NT2/D1 (cell line): Measurements from ENCODE around the gene RAB7A.

ENCODE experiments used
- DNase-seq: peaks from one replicate; pipeline ENCODE4 v3.0.0-alpha.2; 2011; ENCODE audit warnings: low read depth, low spot score
- H3K27me3 ChIP-seq: 2 replicates; pipeline ENCODE4 v1.6.0; 2011; ENCODE audit warnings: mild to moderate bottlenecking; ENCODE audit not compliant: insufficient read length, insufficient read depth
- H3K36me3 ChIP-seq: 2 replicates; pipeline ENCODE4 v1.6.1; 2011; ENCODE audit warnings: mild to moderate bottlenecking, low read length, mixed read lengths; ENCODE audit not compliant: insufficient read depth, insufficient read length
- H3K4me1 ChIP-seq: 2 replicates; pipeline ENCODE4 v1.5.1; 2011; ENCODE audit not compliant: insufficient read depth, insufficient read length
- H3K4me3 ChIP-seq: 2 replicates; pipeline ENCODE4 v1.5.1; 2011; ENCODE audit warnings: low read depth; ENCODE audit not compliant: insufficient read length
- H3K9ac ChIP-seq: 2 replicates; pipeline ENCODE4 v1.6.0; 2011; ENCODE audit warnings: low read depth; ENCODE audit not compliant: insufficient read length
- H3K9me3 ChIP-seq: 2 replicates; pipeline ENCODE4 v1.5.1; 2011; ENCODE audit warnings: mild to moderate bottlenecking, low read length; ENCODE audit not compliant: insufficient read depth
- SUZ12 ChIP-seq: IDR thresholded peaks from 2 replicates; pipeline ENCODE4 v1.6.1; 2011; ENCODE audit not compliant: insufficient read length, insufficient read depth; ENCODE audit errors: extremely low read depth
- YY1 ChIP-seq: IDR thresholded peaks from 2 replicates; pipeline ENCODE4 v1.6.1; 2011; ENCODE audit not compliant: insufficient read length, insufficient read depth
- ZNF274 ChIP-seq: IDR thresholded peaks from 2 replicates; pipeline ENCODE4 v1.6.1; 2011; ENCODE audit warnings: mild to moderate bottlenecking, low read depth, low read length

Gene RAB7A

GRCh38 chr3:128760042-128760441 is 34.1 kb downstream of the RAB7A start:
- TF ChIP-seq ZNF274 (no peak), YY1 (no peak), SUZ12 (no peak)
- no peaks in the 10 kb centered on the region for H3K27me3 ChIP-seq
- H3K36me3 ChIP-seq: peaks cover 20% of the 10 kb centered on the region
- H3K9me3 ChIP-seq: no peaks in the 10 kb centered on the region
- no peak overlapping the region for H3K4me3 ChIP-seq
- no peak for DNase-seq
- peaks cover 5% of the 10 kb centered on the region for H3K4me1 ChIP-seq
- H3K9ac ChIP-seq: no peak overlapping the region

- H3K36me3 ChIP-seq: peaks cover 22% of the 10 kb centered on the region
- H3K27me3 ChIP-seq: no peaks in the 10 kb centered on the region
Observed at GRCh38 chr3:128760881-128761280, 34.9 kb downstream of the RAB7A start.

GRCh38 chr3:128761392-128761791 is 35.4 kb downstream of the RAB7A start:
- H3K27me3 ChIP-seq: no peaks in the 10 kb centered on the region
- peaks cover 22% of the 10 kb centered on the region for H3K36me3 ChIP-seq
- H3K9me3 ChIP-seq: no peaks in the 10 kb centered on the region
- TF ChIP-seq SUZ12: no peak
- TF ChIP-seq YY1: no peak
- TF ChIP-seq ZNF274: no peak
- H3K4me1 ChIP-seq: peaks cover 5% of the 10 kb centered on the region
- no peak for DNase-seq
- no peak overlapping the region for H3K4me3 ChIP-seq
- H3K9ac ChIP-seq: no peak overlapping the region

More at GRCh38 chr3:128760881-128761280, 34.9 kb downstream of the RAB7A start:
- Histone ChIP-seq H3K4me1 (peaks cover 5% of the 10 kb centered on the region), H3K9ac (no peak overlapping the region), H3K4me3 (no peak overlapping the region), H3K9me3 (no peaks in the 10 kb centered on the region)
- DNase-seq: no peak
- TF ChIP-seq ZNF274 (no peak), SUZ12 (no peak), YY1 (no peak)

GRCh38 chr3:128763967-128764366 is 38.0 kb downstream of the RAB7A start:
- no peak overlapping the region for H3K9ac ChIP-seq
- H3K27me3 ChIP-seq: no peaks in the 10 kb centered on the region
- TF ChIP-seq YY1: no peak
- H3K9me3 ChIP-seq: no peaks in the 10 kb centered on the region
- H3K36me3 ChIP-seq: peaks cover 22% of the 10 kb centered on the region
- H3K4me1 ChIP-seq: peaks cover 5% of the 10 kb centered on the region
- H3K4me3 ChIP-seq: no peak overlapping the region
- no peak for DNase-seq

GRCh38 chr3:128764863-128765262 is 38.9 kb downstream of the RAB7A start:
- peaks cover 2% of the 10 kb centered on the region for H3K4me1 ChIP-seq
- no peaks in the 10 kb centered on the region for H3K9me3 ChIP-seq
- no peaks in the 10 kb centered on the region for H3K27me3 ChIP-seq
- TF ChIP-seq YY1: no peak
- DNase-seq: no peak
- no peak overlapping the region for H3K4me3 ChIP-seq
- peaks cover 22% of the 10 kb centered on the region for H3K36me3 ChIP-seq
- no peak overlapping the region for H3K9ac ChIP-seq

- H3K4me1 ChIP-seq: no peaks in the 10 kb centered on the region
- no peaks in the 10 kb centered on the region for H3K27me3 ChIP-seq
- DNase-seq: no peak
- TF ChIP-seq YY1: no peak
- no peak for TF ChIP-seq ZNF274
- no peak for TF ChIP-seq SUZ12
- no peak overlapping the region for H3K9ac ChIP-seq
- no peak overlapping the region for H3K4me3 ChIP-seq
- peaks cover 19% of the 10 kb centered on the region for H3K9me3 ChIP-seq
- peaks cover 21% of the 10 kb centered on the region for H3K36me3 ChIP-seq
Observed at GRCh38 chr3:128767094-128767750, 41.2 kb downstream of the RAB7A start.

- TF ChIP-seq YY1 (no peak), ZNF274 (no peak), SUZ12 (no peak)
Observed at GRCh38 chr3:128768471-128768870, 42.5 kb downstream of the RAB7A start.

More at GRCh38 chr3:128768471-128768870, 42.5 kb downstream of the RAB7A start:
- H3K27me3 ChIP-seq: no peaks in the 10 kb centered on the region
- H3K9ac ChIP-seq: no peak overlapping the region
- no peaks in the 10 kb centered on the region for H3K4me1 ChIP-seq
- H3K9me3 ChIP-seq: peaks cover 24% of the 10 kb centered on the region
- H3K36me3 ChIP-seq: peaks cover 15% of the 10 kb centered on the region
- DNase-seq: no peak
- H3K4me3 ChIP-seq: no peak overlapping the region
